Thyroid gland (tissue), 4 donors: ENCODE results near the gene RPL18.

Source experiments
- CTCF ChIP-seq, 6 experiments: fragments of 200-600 bp in 3 of 6; fragments of 450-650 bp in 3 of 6; sonication (generic) in 3 of 6; IDR thresholded peaks; one replicate each; pipeline ENCODE4 v1.5.1; 2016 to 2019; ENCODE audit warnings: antibody characterized with exemption in 6 of 6, mild to moderate bottlenecking in 2 of 6, inconsistent platforms in 1 of 6, moderate library complexity in 1 of 6
- POLR2A ChIP-seq, 2 donors: fragments of 450-650 bp; IDR thresholded peaks; one replicate each; pipeline ENCODE4 v1.6.1; 2017; ENCODE audit warnings: antibody characterized with exemption in 2 of 2, mild to moderate bottlenecking in 2 of 2, moderate library complexity in 1 of 2

GRCh38 chr19:48637948-48638830 lies 19.2 kb upstream of the RPL18 start:
- TF ChIP-seq CTCF (IDR thresholded peaks at IDR 0.05) (peak in 2 of 6 experiments; percentile 31 to 50), POLR2A (IDR thresholded peaks at IDR 0.05) (peak; percentile 9 to 51)
